Measurements from ENCODE around the gene MADCAM1.

DNA sequence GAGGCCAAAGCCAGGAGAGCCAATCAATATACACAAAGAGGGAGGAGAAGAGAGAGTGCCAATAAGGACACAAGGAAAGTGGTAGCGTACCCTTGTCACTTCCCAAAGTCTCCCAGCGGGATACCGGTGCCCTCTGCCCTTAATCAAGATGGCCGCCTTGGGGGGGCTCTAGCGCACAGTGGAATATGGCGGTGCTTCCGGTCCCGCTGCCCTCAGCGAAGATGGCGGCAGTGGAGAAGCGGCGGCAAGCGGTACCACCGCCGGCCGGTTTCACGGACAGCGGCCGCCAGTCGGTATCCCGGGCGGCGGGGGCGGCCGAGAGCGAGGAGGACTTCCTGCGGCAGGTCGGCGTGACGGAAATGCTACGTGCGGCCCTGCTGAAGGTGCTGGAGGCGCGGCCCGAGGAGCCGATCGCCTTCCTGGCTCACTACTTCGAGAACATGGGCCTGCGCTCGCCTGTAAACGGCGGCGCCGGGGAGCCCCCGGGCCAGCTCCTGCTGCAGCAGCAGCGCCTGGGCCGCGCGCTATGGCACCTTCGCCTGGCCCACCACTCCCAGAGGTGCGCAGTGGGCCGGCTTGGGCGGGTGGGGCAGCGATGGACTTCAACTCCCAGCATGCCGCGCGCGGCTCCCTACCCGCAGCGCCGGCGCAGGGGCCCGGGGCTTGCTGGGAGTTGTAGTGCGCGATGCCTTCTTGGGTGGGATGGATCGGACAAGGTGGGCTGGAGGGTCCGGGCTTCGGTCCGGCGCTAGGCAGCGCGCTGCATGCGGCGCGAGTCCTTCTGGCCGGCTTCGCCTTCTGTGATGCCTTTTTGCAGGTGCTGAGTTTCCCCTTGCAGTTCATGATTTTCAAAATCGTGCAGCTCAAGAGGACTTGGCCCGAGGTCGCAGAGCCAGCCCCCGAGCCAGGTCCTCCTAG is 11.3 kb downstream of the MADCAM1 start, which contains the start of gene TPGS1:
- TF ChIP-seq, protein P1, sequence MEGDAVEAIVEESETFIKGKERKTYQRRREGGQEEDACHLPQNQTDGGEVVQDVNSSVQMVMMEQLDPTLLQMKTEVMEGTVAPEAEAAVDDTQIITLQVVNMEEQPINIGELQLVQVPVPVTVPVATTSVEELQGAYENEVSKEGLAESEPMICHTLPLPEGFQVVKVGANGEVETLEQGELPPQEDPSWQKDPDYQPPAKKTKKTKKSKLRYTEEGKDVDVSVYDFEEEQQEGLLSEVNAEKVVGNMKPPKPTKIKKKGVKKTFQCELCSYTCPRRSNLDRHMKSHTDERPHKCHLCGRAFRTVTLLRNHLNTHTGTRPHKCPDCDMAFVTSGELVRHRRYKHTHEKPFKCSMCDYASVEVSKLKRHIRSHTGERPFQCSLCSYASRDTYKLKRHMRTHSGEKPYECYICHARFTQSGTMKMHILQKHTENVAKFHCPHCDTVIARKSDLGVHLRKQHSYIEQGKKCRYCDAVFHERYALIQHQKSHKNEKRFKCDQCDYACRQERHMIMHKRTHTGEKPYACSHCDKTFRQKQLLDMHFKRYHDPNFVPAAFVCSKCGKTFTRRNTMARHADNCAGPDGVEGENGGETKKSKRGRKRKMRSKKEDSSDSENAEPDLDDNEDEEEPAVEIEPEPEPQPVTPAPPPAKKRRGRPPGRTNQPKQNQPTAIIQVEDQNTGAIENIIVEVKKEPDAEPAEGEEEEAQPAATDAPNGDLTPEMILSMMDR (conservative IDR thresholded peaks at IDR 0.05; ENCODE audit: low read length) = no peak
- TF ChIP-seq EZH2phosphoT487 (IDR thresholded peaks at IDR 0.05; ENCODE audit: borderline replicate concordance, low read depth, low read length) = no peak

All from OCI-LY7 (cell line).